GM19099 (cell line): ENCODE data around the gene LGALS3.

Source experiments
- POLR2A ChIP-seq: IDR thresholded peaks from 3 replicates; pipeline ENCODE4 v1.6.1; 2011; ENCODE audit warnings: low read depth; ENCODE audit not compliant: insufficient read length; ENCODE audit errors: extremely low read depth

LGALS3 gene

DNA sequence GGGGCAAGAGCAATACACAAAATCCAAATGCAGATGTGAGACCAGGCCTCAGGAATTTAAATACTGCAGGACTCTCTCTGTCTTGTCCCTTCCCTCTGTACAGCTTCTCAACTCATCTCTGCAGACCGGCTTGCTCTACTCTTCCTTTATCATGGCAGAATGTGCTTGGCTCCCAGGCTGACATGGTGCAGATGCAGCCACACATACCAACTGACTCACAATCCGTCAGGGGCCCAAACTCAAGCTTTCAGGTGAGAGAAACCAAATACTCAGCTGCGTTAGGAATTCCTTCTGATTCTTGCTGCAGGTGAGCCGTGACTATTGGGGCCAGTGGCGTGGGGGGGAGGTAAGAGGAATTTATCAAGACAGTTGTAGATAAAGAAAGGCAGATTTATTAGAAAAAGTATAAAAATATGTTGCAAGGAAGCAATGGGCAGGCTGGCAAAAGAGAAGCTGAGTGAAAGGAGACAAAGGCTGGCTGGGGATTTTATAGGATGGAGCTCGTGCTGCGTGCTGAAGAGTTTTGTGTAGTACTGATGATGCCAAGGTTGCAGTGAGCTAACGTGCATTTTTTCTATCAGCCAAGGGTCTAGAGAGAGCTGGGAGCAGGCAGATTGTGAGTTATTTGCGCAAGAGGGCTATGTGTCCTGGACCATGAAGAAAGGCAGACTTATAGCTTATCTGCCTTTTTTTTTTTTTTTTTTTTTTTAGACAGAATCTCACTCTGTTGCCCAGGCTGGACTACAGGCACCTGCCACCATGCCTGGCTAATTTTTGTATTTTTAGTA lies 5.0 kb upstream of the LGALS3 start:
- TF ChIP-seq POLR2A: no peak

DNA sequence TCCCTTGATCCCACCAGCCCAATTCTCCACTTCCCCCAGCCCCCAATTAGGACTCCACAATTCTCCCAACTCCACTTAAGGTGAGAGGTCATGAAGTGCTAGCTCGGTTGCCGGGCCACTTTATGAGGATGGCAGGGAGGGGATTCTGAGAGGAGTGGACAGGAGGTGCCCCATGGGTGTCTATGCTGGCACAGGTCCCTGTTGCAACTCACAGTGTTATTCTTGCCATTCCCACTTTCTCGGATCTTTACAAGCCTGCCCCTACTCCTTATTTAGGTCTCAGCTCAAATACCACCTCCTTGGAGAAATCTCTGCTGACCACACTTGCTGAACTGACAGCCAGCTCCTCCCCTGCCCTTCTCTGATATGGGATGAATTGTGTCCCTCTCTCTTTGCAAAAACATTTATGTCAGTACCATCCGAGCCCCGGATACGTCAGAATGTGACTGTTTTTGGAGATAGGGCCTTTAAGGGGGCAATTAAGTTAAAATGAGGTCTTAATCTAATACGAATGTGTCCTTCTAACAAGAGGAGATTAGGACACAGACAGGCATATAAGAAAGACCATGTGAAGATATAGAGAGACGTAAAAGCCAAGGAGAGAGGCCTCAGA lies 4.2 kb upstream of the LGALS3 start:
- no peak for TF ChIP-seq POLR2A

DNA sequence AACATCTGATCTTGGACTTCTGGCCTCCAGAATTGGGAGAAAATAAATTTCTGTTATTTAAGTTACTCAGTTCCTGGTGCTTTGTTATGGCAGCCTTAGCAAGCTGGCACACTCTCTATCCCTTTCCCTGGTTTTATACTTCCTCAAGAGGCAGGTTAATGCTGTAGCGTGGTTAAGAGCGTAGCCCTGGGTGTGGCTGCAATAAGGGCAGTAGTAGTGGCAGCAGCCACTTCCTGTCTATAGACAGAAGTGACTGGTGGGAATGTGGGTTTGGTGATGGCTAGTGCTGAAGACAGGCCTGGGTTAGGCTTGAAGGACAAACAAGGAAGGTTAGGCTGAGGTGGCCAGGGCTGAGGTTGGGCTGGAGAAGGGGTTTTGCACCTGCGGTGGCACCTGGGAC lies 3.6 kb upstream of the LGALS3 start:
- no peak for TF ChIP-seq POLR2A

DNA sequence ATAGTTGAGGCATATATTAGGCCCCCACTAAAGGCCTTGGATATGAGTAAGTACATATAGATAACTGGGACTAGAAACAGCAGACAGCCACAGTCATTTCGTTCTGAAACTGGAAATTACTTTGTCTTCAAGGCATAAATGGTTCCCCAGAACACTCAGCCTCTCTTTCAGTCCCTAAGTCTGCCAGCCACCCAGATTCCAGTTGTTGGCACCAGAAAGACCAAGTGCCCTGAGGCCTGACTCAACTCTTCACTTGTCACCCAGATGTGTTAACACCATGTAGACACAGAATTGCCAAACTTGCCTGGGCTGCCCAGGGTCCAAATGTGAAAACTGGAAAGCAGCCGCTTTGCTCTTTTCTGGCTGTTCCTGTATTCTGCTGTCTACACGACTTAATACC lies 3.0 kb upstream of the LGALS3 start:
- TF ChIP-seq POLR2A: no peak

GRCh38 chr14:55126932-55127459 lies 2.1 kb upstream of the LGALS3 start:
- TF ChIP-seq POLR2A: no peak

- no peak for TF ChIP-seq POLR2A
These were observed 1.5 kb upstream of the LGALS3 start for GRCh38 chr14:55127460-55127951.

- no peak for TF ChIP-seq POLR2A
These were observed 516 bp upstream of the LGALS3 start for GRCh38 chr14:55128386-55129085.

GRCh38 chr14:55129428-55130195 lies 560 bp downstream of the LGALS3 start:
- TF ChIP-seq POLR2A: peak; percentile 16

DNA sequence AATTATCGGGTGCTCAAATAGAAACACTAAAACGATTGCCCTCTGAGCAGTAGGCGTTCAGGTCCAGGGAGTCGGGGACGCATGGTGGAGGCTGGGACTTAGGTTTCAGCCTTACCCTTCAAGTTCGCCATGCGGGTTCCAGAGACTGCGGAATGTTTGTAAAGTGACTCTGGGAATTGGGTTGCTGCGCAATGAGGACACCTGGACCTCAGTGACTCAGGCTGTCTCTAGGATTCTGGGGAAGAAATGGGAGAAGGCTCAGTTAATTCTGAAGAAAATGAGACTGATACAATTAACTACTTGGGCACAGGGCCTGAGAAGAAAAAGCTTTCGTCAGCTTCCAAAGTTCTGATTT lies 1.1 kb downstream of the LGALS3 start:
- no peak for TF ChIP-seq POLR2A

DNA sequence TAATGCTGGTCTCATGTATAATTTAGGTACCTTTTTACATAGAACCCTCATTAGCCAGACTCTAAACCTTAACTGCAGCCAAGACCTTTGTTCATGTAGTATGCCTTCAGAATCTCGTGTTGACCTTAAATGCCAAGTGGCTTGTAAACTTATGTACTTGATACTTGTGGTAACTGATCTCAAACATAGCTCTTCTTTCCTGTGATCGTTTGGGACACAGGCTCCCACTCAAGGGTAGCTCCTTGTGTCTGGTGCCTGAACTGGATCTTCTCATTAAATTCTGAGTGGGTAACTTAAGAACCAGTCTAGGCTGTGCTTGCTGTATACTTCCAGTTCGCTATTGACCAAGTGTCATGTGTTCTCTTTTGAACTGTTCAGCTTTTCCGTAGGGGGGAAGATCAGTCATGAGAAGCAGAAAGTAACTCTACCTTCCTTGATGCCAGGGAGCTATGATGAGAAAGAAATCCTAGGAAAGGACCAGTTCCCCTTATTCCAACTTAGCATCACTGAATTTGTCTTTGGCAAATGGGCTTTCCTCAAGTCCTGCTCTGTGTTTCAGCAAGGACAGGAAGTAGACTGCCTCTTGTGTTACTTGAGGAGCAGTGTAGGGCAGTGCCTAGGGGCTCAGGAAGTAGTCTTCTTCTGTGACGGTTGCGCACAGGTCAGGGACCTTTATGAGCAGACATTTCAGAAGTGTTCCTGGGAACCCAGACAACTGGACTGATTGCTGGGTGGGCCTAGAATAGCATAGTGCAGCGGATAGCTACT lies 2.5 kb downstream of the LGALS3 start:
- TF ChIP-seq POLR2A: no peak

DNA sequence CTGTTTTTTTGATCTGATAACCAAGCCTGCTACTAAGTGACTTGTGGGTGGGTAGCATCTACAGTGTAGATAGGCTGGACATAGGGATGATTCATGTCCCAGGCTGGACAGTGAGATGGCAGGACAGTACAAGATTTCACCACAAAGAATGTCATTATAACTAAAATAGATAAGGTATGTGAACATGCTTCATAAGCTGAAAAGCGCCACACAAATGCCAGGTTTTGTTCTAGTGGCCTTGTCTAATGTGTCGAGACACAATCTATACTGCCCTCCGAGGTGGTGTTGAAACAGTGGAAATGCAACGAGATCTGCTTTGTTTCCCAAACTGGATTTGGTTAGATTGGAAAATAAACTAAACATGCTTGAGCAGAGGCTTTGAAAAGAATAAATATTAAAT lies 4.4 kb downstream of the LGALS3 start:
- no peak for TF ChIP-seq POLR2A

DNA sequence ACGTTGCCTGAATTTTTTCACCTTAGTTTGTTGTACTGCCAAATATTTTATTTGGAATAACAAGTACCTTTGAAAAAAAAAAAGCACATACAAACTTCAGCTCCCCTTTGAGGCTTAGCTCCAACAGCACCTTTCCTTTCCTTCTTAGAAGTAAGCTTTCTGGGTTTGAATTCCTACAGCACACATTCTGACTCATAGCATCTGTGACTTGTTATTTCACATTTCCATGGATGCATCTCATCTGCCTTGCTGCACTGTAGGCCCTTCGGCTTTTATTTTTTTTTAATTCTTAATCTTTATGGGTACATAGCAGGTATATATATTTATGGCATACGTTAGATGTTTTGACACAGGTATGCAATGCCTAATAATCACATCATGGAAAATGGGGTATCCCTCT lies 7.2 kb downstream of the LGALS3 start:
- no peak for TF ChIP-seq POLR2A

DNA sequence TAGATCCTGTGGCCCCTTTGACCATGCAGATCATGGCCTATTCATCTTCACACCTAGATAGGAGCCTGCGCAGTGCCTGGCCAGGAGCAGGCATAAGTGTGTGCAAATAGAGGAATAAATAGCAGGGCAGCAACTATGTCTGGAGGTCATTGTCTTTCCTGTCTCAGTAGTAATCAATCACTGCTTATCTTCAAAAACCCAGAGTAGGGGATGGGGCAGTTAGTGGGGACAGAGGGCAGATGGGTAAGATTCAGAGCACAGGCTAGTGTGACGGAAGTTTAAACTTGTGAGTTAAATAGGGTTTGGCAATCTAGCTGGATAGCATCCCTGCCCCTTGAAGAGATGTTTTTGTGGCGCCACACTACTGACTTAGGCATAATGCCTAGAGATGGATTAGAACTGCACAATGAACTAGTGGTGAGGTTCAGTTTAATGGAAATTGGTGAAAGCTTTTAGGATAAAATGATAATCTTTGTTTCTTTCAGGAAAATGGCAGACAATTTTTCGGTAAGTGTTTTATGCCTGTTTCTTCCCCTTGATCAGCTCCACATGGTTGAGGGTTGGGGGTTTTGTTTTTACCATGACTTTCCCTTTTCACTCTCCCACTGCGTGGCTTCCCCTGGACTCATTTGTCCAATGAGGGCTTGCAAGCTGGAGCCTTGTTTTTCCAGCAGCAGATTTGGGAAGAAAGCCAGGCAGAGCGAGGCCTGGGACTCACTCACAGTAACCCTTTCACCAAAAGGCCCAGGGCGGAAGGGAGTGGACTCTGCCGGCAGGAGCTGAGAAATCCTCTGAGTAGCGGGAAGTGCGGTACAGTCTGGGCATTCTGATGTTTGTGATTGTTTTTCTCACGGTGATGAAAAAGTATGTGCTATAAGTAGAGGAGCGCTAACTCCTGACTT lies 8.1 kb downstream of the LGALS3 start:
- TF ChIP-seq POLR2A: no peak
